ENCODE measurements around the gene RASA3. TPM values are rescaled to one million over a fixed set of nuclear protein-coding genes. Genes with fewer than 3 reads are reported as not detected.

Gene RASA3
- total and polyA plus RNA-seq, 9 of the 15 experiments (the other 6 are each of a cell fraction or from before 2014, with no cell fraction given), result 0.72 to 25.3 (median 14.4) TPM

GRCh38 chr13:114132419-114133121 is at the start of gene RASA3 (continued):
- no peak for TF ChIP-seq HMGXB4 (CRISPR knock-in tag; IDR thresholded peaks at IDR 0.05)
- peak; percentile 45; the same call in 1 of the 2 replicates for TF ChIP-seq RBFOX2 (IDR thresholded peaks at IDR 0.05; ENCODE audit: low read depth, low read length)

GRCh38 chr13:114179087-114179658 is 46.8 kb upstream of the RASA3 start, which contains the start of gene CFAP97D2:
CFAP97D2 (plus strand) TSS chr13:114179257; CDS start chr13:114179331, 74 bp downstream.
- H3K4me2 ChIP-seq (ENCODE audit: insufficient read depth, low read length), result peak within 1 kb of the TSS; percentile 46
- H4K20me1 ChIP-seq (replicated peaks; ENCODE audit: control insufficient read depth, insufficient read depth, low read length), result no peaks in the 10 kb centered on the region
- FAIRE-seq (no peak), ATAC-seq (peak; percentile 57), DNase-seq (ENCODE audit: extremely low read depth in 1 of 4, low spot score in 3 of 4) (peak in 1 of 4 experiments; percentile 9)
- POLR2A ChIA-PET, result no interaction called here
- H3K27me3 ChIP-seq (ENCODE audit: control insufficient read depth in 2 of 2, insufficient read depth in 2 of 2, low read length in 2 of 2), result peaks cover 9 to 41% of the 10 kb centered on the region in 2 experiments; a peak in 3 of 5 replicates
- no peak within 1 kb of the TSS for H3K27ac ChIP-seq (ENCODE audit: extremely low read depth, low read depth, low read length)
- no TSS peak for BruUV-seq (replicated peaks)
- no peak within 1 kb of the TSS for H3K9ac ChIP-seq (ENCODE audit: insufficient read depth in 1 of 2, low read depth in 2 of 2, low read length in 2 of 2)
- intact Hi-C loops (cut with micrococcal nuclease), result no loop called here
- no peaks in the 10 kb centered on the region for H3K79me2 ChIP-seq (ENCODE audit: control insufficient read depth, insufficient read depth, low read length)
- no peak within 1 kb of the TSS for H3K4me3 ChIP-seq
- H3K9me1 ChIP-seq (ENCODE audit: control insufficient read depth, insufficient read depth, low read length), result no peaks in the 10 kb centered on the region
- peak within 1 kb of the TSS; percentile 63 for H2AFZ ChIP-seq (ENCODE audit: low read depth, low read length)
- no peaks in the 10 kb centered on the region for H3K9me3 ChIP-seq (replicated peaks; ENCODE audit: control insufficient read depth, insufficient read depth, low read depth, low read length)
- in situ Hi-C loops (cut with MboI), result no loop called here
- CTCF ChIA-PET (ENCODE audit: low intra/inter-chr PET ratio), result no interaction called here
- peaks cover 0 to 9% of the 10 kb centered on the region in 2 experiments; a peak in 2 of 5 replicates for H3K4me1 ChIP-seq (replicated peaks in 1 of 2; ENCODE audit: control insufficient read depth in 2 of 2, insufficient read depth in 2 of 2, low read length in 2 of 2)
- H3K36me3 ChIP-seq (ENCODE audit: control insufficient read depth, insufficient read depth, low read length), result no peaks in the 10 kb centered on the region
- 6% methylated on average over 11 of the region's 13 CpGs for WGBS (ENCODE audit: insufficient coverage, low coverage, missing lambda C conversion rate)
- TF ChIP-seq USF1 (CRISPR knock-in tag; IDR thresholded peaks at IDR 0.05) (peak; percentile 68), RFX1 (IDR thresholded peaks at IDR 0.05) (peak; percentile 67), PREB (CRISPR knock-in tag; IDR thresholded peaks at IDR 0.05) (no peak), YY1 (IDR thresholded peaks at IDR 0.05; ENCODE audit: borderline replicate concordance in 1 of 3, control insufficient read depth in 1 of 3, extremely low read depth in 1 of 3, insufficient read depth in 3 of 3, insufficient read length in 1 of 3, insufficient replicate concordance in 2 of 3, low read depth in 1 of 3, low read length in 2 of 3) (peak in 1 of 3 experiments; percentile 47), USF2 (CRISPR knock-in tag; IDR thresholded peaks at IDR 0.05) (peak; percentile 78), TFE3 (CRISPR knock-in tag; IDR thresholded peaks at IDR 0.05) (peak; percentile 69), TOE1 (IDR thresholded peaks at IDR 0.05; ENCODE audit: borderline replicate concordance) (0 out of 2 replicates have a peak, but pooled peaks have one; percentile 43), TOE1 (CRISPR knock-in tag; IDR thresholded peaks at IDR 0.05; ENCODE audit: borderline replicate concordance, low read depth) (no peak), RAD51 (IDR thresholded peaks at IDR 0.05; ENCODE audit: borderline replicate concordance, low read depth) (peak; percentile 71)

Data from K562 (cell line).